Urinary bladder (tissue), 4 donors: Measurements from ENCODE around the gene SLC51A. TPM values are rescaled to one million over a fixed set of nuclear protein-coding genes. Genes with fewer than 3 reads are reported as not detected.
"Not testable (repeated sequence)": the region's sequence is repeated elsewhere in the genome, so short reads cannot be mapped to it uniquely, and the experiment has no call there.

Experiments
- DNase-seq: peaks from one replicate; pipeline ENCODE4 v3.0.0-alpha.2; 2015; ENCODE audit errors: extremely low spot score
- H3K27ac ChIP-seq: one replicate; pipeline ENCODE4 v1.5.1; 2013; ENCODE audit warnings: low read depth, mild to moderate bottlenecking, moderate library complexity
- H3K36me3 ChIP-seq: one replicate; pipeline ENCODE4 v1.6.1; 2013; ENCODE audit warnings: mild to moderate bottlenecking, moderate library complexity; ENCODE audit not compliant: insufficient read depth
- H3K4me1 ChIP-seq: one replicate; pipeline ENCODE4 v1.6.1; 2013; ENCODE audit warnings: mild to moderate bottlenecking, moderate library complexity; ENCODE audit not compliant: insufficient read depth
- H3K4me3 ChIP-seq: one replicate; pipeline ENCODE4 v1.5.1; 2013; ENCODE audit warnings: low read depth, low read length
- WGBS: extraction: QIAGEN DNeasy Blood & Tissue Kit; methylation state at CpG from one replicate; pipeline ENCODE4 v1.1.7; 2013; 5-methylcytosine and 5-hydroxymethylcytosine counted together
- polyA plus RNA-seq: library from polyadenylated mRNA; stranded (reverse); fragments of 200-250 nt; gene quantifications from one replicate; pipeline ENCODE4 v1.2.3, GENCODE V29; 2013
- total RNA-seq: library from RNA; depleted of rRNA; stranded (reverse); fragments of >200 nt; gene quantifications from one replicate; pipeline ENCODE4 v1.2.3, GENCODE V29; 2014
- donor health status: healthy with polysubstance abuse.
- donor health status: healthy.

SLC51A gene
- total and polyA plus RNA-seq, 2 donors, result 0.23 TPM; not detected in 1

DNA sequence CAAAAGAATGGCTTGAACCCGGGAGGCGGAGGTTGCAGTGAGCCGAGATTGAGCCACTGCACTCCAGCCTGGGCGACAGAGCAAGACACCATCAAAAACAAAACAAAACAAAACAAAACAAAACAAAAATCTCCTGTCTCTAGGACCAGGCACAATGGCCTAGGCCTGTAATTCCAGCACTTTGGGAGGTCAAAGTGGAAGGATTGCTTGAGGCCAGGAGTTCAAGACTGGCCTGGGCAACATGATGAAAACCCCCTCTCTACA lies 32.2 kb upstream of the SLC51A start:
- not testable (repeated sequence) for H3K36me3 ChIP-seq, DNase-seq, H3K27ac ChIP-seq, H3K4me3 ChIP-seq, H3K4me1 ChIP-seq
- 91% methylated on average over 4 of the region's 4 CpGs for WGBS

DNA sequence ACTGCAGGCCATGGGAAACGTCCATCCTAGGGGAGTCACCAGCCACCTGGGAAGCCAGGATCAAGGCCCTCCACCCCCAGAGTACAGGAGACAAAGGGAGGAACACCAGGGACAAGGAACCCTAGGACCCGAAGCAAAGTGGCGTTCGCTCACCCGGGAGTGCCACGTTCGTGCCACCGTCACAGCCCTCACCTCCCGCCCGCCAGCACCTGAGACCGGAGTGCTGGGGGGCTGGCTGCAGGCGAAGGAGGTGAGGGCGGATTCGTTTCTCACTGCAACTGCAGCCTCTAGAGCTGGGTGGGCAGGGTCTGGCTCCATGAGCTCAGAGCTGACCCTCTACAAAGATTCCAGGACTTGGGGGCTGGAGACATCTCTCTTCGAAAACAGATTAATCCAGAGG lies 31.5 kb upstream of the SLC51A start:
- WGBS, result 95% methylated on average over 15 of the region's 15 CpGs
- Histone ChIP-seq H3K27ac (no peak overlapping the region), H3K4me3 (no peak overlapping the region), H3K36me3 (no peaks in the 10 kb centered on the region), H3K4me1 (no peaks in the 10 kb centered on the region)
- no peak for DNase-seq

DNA sequence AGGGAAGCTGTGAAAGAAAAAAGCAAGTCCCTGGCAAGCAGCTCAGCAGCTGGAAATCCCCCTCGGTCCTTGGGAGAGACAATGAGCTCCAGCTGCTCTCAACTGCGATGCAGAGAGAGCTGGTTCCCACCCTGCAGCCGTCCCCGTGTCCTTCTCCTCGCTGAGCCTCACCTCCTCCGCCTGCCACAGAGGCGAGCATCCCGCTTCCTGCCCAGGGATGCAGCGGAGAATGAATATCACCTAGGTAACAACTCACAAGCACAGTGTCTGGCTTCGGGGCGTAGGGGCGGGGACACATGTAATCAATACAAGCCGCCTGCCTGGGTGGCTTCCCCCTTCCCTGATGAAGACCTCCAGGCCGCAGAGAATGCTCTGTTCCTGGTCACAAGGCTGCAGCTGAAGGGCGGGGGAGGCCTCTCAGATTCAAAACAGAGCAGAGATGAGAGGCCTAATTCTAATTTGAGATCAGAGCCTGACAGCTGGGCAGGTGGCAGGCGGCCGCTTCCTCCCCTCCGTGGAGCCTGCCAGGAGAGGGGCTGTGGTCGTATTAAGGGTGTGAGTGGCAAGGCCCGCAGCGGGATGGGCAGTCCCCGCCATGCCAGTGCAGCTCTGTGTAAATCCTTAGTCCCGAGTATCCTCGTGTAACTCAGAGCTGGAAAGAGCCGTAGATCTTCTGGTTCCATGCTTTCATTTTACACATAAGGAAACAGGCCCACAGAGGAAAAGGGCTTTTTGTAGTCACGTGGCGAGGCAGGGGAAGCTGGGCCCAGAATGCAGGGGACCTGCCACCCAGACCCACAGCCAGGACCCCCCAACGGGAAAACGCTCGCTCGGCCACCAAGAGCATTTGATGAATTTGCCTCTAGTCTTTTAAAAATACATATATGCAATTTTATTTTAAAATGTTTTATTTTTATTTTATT lies 29.4 kb upstream of the SLC51A start:
- Histone ChIP-seq H3K36me3 (no peaks in the 10 kb centered on the region), H3K4me1 (no peaks in the 10 kb centered on the region), H3K27ac (no peak overlapping the region), H3K4me3 (no peak overlapping the region)
- 42% methylated on average over 31 of the region's 31 CpGs for WGBS
- no peak for DNase-seq

DNA sequence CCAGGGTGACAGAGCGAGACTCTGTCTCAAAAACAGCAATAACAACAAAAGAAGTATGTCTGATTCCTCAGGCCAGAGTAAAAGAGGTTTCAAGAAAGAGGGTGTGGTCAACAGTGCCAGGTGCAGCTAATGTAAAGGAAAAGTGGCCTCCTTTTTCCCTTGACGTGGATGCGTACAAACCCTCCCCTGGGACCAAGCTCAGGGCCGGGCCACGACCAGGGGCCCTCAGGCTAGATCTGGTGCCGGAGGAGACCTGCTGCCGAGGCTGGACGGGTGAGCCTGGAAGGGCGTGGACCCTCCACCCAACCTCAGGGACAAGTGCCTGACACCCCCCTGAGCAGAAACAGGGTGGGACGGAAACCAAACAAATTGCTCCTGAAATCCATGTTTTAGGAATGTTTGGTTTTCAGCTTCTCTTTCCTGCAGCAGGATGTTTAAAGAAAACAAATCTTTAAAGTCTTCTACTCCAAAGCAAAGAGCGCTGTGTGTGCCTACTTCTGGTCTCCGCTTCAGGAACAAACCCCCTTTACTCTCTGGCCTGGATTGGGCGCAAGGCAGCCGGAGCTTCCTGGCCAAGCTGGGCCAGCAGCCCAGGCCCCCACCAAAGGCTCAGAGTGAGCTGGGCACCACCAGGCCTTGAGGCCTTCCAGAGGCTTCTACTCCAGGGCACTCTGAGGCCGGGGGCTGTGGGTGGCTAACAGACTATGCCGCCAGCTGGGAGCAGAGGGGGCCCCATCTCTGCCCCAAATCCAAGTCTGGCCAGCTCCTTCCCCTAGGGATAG lies 26.6 kb upstream of the SLC51A start:
- 90% methylated on average over 16 of the region's 16 CpGs for WGBS
- H3K27ac ChIP-seq, result no peak overlapping the region
- DNase-seq, result no peak
- H3K4me1 ChIP-seq, result no peaks in the 10 kb centered on the region
- H3K36me3 ChIP-seq, result no peaks in the 10 kb centered on the region
- no peak overlapping the region for H3K4me3 ChIP-seq

DNA sequence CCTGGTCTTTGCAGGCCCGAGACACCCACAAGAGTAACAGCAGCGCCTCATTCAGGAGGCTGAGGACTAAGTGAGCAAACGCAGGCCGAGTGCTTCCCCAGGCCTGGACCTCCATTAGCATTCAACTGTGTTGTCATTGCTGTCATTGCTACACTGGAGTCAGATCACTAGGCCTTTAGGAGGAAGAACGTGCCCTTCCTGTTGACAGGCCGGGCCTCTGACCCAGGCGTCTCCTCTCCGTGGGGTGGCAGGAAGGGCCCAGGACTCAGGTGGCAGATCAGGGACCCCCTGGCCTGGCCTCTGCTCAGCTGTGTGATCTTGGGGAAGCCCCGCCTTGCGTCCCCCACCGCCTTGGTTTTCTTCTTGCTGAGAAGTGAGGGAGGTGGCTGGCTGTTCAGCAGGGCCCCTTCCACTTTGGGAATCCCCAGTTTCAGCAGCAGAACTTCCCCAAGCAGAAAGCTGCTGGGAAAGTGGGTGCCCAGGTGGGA lies 24.3 kb upstream of the SLC51A start:
- no peak overlapping the region for H3K27ac ChIP-seq
- WGBS, result 81% methylated on average over 11 of the region's 11 CpGs
- DNase-seq, result no peak
- no peaks in the 10 kb centered on the region for H3K36me3 ChIP-seq
- no peak overlapping the region for H3K4me3 ChIP-seq
- H3K4me1 ChIP-seq, result no peaks in the 10 kb centered on the region

DNA sequence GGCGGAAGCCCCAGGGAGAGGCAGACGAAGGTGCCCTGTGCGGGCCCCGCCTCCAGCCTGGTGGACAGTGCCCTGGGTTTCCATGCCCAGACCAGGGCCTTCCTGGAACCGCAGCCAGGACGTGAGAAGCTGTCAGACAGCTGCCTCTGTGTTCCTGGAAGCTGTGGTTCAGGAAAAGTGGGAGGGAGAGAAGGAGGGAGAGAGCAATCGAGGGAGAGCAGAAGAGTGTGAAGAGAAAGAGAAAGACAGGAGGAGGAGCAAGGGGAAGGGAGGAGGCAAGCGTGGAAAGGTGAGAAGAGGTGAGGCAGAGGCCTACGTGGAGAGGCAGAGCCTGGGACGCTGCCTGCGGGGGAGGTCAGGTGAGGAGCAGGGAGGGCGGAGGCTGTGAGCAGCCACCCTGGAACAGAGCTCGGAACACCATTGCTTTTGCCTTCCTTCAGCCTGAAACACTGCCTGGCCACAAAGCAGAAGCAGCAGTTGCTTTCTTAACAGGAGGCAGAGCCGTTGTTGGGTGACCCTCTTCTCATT lies 23.7 kb upstream of the SLC51A start:
- no peaks in the 10 kb centered on the region for H3K4me1 ChIP-seq
- H3K27ac ChIP-seq, result no peak overlapping the region
- 69% methylated on average over 14 of the region's 14 CpGs for WGBS
- no peak for DNase-seq
- H3K36me3 ChIP-seq, result no peaks in the 10 kb centered on the region
- H3K4me3 ChIP-seq, result no peak overlapping the region

DNA sequence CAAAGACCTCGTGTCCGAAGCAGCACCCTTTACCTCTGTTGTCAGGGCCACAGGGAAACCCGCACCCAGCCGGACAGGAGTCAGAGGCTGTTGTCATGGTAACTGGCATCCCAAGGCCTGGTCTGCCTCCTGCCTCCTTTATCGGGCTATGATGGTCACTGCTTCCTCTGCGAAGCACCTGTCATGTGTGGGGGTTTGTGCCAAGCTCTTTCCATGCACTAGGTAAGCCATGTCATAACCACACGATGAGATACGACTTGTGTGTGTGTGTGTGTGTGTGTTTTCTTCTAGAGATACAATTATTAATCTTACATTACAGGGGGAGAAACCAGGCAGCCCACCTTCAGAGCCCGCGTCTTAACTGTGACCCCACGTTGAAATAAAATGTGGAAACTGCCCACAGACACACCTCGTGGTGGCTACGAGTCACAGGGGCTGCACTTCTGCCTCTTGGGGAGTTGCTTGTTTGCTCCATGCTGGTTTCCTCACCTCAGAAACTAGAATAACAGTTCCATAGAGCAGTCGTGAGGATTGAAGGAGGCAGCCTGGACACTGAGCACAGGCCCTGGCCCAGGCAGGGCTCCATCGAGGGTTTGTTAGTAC lies 23.1 kb upstream of the SLC51A start:
- WGBS, result 78% methylated on average over 15 of the region's 15 CpGs
- Histone ChIP-seq H3K36me3 (no peaks in the 10 kb centered on the region), H3K4me3 (no peak overlapping the region), H3K4me1 (no peaks in the 10 kb centered on the region), H3K27ac (no peak overlapping the region)
- DNase-seq, result no peak

DNA sequence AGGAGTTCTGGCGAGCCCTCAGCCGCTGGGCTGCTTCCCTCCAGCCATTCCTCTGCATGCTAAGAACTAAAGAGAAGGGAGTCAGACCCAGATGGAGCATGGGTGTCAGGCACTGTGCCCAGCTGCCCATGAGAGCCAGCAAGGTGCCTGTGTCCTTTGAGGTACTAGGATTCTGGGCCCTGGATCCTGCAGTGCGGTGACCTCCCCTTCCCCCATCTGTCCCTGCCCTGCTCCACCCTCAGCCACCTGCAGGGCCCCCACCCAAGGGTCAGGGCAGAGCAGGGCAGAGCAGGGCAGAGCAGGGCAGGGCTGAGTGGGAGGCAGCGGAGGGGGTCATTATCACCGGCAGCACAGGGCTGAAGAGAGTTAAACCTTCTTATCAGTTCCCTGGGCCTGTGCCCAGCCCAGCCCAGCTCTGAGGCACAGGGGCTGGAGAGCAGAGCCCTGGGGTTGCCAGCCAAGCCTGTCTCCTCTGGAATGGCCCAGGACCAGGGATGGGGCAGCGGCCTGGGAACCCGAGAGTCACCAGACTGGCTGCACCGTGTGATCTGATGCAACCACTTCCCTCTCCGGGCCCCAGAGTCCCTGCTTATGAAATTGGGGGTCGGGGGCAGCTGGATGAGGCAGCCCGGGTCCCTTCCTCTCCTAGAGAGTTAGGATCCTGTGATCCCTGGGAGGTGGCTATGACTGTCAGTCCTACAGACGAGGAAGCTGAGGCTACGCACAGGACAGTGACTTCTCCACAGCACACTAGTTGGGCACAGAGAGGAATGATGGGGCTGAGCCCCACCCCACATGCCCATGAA lies 22.4 kb upstream of the SLC51A start:
- WGBS, result 61% methylated on average over 13 of the region's 13 CpGs
- no peak for DNase-seq
- no peaks in the 10 kb centered on the region for H3K4me1 ChIP-seq
- H3K27ac ChIP-seq, result no peak overlapping the region
- H3K4me3 ChIP-seq, result no peak overlapping the region
- H3K36me3 ChIP-seq, result no peaks in the 10 kb centered on the region

DNA sequence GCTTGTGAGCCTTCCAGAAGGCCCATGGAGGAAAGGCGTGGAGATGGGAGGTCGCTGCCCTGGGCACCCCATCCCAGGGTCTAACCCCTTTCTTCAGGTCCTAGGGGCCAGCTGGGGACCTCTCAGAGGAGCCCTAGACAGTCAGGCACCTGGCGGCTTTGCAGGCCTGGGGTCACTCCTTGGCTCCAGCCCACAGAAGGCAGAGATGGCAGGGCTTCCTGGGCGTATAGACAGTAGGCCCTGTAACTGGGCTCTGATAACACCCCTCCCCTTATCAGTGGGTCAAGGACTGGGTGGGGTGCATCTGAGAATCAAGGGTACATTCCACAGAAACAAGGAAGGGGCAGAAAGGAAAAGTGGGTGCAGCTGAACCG lies 21.8 kb upstream of the SLC51A start:
- Histone ChIP-seq H3K4me1 (no peaks in the 10 kb centered on the region), H3K27ac (no peak overlapping the region), H3K4me3 (no peak overlapping the region), H3K36me3 (no peaks in the 10 kb centered on the region)
- DNase-seq, result no peak
- 89% methylated on average over 5 of the region's 5 CpGs for WGBS

DNA sequence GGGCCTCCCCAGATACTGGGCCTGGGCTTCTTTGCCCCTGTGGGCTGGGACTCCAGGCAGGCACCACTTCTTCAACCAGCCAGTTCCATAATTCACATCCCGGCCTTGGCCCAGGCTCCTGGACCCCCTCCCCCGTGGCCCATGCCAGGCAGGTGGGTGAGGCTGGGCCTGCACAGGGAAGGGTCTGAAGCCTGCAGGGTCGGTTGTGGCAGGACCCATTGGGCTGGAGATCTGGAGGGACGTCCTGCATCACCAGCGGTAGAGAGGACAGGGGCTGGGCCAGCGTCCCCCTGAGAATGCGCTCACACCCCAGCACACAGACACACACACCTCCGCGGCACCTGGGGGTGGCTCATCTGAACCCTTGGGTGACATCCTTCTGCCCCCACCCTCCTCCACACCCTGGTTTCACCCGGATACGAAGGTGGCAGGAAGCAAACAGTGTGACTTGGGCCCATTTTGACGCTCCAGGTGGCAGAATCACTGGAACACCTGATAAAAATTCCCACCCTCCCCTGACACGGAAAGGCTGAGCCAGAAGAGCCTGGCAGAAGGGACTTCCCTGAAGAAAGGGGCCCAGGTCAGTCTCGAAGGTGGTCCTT lies 20.6 kb upstream of the SLC51A start:
- DNase-seq, result no peak
- Histone ChIP-seq H3K4me3 (no peak overlapping the region), H3K4me1 (no peaks in the 10 kb centered on the region), H3K36me3 (no peaks in the 10 kb centered on the region), H3K27ac (no peak overlapping the region)
- 91% methylated on average over 14 of the region's 14 CpGs for WGBS

DNA sequence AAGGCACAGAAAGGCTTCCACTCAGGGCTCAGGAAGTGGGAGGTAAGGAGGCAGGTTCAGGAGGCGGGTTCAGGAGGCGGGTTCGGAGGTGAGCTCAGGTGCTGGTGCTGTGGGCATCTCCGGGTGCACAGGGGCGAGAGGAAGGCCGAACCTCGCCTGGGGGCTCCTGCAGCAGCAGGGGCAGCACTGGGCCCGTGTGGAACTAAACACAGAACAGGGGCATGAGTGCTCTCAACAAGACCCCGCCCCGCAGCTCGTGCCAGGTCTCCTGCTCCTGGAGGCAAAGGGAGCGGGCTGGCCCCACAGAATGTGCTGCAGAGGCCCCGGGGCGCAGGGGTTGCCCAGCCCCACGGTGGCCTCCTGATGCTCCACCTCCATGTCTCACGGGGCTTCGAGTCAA lies 18.8 kb upstream of the SLC51A start:
- Histone ChIP-seq H3K27ac (no peak overlapping the region), H3K36me3 (no peaks in the 10 kb centered on the region), H3K4me3 (no peak overlapping the region), H3K4me1 (no peaks in the 10 kb centered on the region)
- WGBS, result 87% methylated on average over 17 of the region's 17 CpGs
- no peak for DNase-seq

DNA sequence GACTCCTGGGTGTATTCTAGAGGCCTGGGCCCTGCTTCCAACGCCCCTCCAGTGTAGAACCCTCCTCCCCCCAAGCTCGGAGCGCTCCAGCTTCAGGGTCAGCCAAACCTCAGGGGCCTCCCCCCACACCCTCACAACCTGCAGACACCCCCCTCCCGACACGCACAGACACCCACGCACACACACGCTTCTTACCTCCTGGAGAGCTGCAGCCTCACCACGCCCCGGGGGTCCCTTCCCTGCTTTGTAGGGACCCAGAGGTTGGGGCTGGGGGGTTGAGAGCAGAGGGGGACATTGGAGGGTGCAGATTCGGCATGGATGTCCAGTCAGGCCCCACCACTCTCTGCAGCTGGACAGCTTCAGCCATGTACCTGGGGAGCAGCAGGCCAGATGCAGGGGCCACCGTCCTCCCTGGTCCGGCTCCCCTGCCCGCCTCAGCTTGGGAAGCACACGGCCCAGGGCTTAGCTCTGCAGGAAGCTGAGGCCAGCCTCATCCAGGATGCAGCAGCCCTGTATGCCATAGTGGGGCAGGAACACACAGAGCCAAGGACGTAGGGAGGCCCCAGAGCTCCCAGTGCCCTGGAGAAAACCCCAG lies 18.2 kb upstream of the SLC51A start:
- no peaks in the 10 kb centered on the region for H3K36me3 ChIP-seq
- H3K27ac ChIP-seq, result no peak overlapping the region
- H3K4me1 ChIP-seq, result no peaks in the 10 kb centered on the region
- no peak overlapping the region for H3K4me3 ChIP-seq
- WGBS, result 86% methylated on average over 15 of the region's 15 CpGs
- DNase-seq, result no peak
